Measurements from ENCODE around the gene RTCA.

DNA sequence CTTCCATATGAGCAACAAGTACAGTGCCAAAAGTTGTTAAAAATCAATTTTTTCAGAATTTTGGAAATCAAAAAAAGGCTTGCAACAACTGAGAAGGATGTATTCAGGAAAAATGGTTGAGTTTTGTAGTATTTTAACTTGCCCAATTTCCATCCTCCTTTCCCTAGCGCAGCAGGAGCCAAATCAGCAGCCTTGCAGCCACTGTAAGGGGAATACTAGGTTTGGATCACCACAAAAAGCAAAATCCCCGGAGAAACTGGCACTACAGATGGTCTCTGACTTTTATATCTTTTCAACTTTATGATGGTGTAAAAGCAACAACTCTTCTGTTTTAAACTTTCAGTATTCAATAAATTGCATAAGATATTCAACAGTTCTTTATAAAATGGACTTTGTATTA lies 34.3 kb upstream of the RTCA start:
- TF ChIP-seq, protein P1, sequence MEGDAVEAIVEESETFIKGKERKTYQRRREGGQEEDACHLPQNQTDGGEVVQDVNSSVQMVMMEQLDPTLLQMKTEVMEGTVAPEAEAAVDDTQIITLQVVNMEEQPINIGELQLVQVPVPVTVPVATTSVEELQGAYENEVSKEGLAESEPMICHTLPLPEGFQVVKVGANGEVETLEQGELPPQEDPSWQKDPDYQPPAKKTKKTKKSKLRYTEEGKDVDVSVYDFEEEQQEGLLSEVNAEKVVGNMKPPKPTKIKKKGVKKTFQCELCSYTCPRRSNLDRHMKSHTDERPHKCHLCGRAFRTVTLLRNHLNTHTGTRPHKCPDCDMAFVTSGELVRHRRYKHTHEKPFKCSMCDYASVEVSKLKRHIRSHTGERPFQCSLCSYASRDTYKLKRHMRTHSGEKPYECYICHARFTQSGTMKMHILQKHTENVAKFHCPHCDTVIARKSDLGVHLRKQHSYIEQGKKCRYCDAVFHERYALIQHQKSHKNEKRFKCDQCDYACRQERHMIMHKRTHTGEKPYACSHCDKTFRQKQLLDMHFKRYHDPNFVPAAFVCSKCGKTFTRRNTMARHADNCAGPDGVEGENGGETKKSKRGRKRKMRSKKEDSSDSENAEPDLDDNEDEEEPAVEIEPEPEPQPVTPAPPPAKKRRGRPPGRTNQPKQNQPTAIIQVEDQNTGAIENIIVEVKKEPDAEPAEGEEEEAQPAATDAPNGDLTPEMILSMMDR (IDR thresholded peaks at IDR 0.05): no peak
- no peak for TF ChIP-seq POLR2A (IDR thresholded peaks at IDR 0.05)
